Stimulated activated CD4-positive, alpha-beta T cell treated with anti-CD3 and anti-CD28 coated beads, Interleukin-1b, Interleukin-23, amount 100 ng/mL, for 4 hours (primary cell): ENCODE results near the gene CACFD1.

Source experiments
- DNase-seq, 2 donors: peaks; one replicate each; pipeline ENCODE4 v3.0.0-alpha.2; 2020; ENCODE audit warnings: low read depth in 2 of 2

CACFD1 gene

DNA sequence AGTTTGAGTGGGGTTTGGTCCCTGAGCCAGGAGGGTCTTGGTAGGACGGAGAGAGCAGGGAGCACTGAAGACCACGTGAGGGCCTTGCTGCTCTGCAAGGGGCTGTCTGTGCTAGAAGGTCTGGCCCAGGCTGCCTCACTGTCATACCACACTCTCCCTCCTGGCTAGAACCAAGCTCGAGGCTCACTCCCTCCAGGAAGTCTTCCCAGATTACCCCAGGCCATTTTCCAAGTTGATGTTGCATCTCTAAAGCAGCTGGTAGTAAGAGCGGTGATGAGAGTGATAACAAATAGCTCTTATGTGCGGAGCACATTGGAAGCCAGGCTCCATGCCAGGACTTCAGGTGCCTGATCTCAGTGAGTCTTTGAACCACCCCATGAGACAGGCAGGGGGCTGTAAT lies 58.4 kb downstream of the CACFD1 start:
- DNase-seq = no peak

DNA sequence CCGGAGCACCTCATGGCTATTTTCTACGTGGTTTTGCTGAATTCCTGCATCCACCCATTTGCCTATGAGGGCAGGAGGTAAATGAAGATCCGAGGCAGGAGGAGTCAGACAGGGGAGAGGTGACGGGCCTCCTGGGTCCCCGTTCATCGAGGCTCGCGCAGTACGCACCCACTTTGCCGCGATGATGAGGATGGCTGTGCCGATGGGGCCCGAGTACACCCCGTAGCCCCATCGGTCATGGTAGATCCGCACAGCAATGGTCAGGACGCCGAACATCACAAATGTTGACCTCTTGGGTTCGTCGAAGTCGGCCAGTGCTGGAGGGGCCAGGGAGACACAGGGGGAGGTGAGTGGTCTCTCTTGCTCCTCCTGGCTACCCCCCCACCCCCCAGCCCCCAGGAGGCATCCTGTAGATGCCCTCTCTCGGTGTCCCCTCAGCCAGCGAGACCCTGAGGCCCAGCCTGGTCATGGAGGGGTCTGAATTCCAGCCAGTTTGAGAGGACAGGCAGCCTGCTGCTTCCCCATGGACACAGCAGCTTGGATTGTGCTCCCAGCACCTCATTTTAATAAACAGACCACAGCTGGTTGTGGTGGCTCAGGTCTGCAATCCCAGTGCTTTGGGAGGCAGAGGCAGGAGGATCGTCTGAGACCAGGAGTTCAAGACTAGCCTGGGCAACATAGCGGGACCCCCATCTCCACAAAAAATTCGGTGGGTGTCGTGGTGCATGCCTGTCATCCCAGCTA lies 59.1 kb downstream of the CACFD1 start:
- DNase-seq = no peak

DNA sequence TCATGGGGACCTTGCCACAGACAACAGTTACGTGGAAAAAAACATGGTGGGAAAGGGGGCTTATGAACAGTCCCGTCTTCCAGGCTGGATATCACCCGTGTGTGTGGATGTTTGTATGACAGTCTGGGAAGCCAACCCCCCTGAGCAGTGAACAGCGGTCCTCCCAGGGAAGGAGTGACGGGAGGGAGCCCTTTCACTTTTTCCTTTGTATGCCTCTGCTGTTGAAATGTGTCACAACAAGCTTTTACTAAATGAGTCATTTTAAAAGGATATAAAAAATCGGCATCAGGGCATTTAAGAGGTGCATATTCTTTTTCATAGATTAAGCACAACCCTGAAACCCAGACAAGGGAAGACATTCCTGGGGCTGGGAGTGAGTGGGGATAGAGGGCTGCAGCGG lies 59.9 kb downstream of the CACFD1 start:
- DNase-seq = no peak

DNA sequence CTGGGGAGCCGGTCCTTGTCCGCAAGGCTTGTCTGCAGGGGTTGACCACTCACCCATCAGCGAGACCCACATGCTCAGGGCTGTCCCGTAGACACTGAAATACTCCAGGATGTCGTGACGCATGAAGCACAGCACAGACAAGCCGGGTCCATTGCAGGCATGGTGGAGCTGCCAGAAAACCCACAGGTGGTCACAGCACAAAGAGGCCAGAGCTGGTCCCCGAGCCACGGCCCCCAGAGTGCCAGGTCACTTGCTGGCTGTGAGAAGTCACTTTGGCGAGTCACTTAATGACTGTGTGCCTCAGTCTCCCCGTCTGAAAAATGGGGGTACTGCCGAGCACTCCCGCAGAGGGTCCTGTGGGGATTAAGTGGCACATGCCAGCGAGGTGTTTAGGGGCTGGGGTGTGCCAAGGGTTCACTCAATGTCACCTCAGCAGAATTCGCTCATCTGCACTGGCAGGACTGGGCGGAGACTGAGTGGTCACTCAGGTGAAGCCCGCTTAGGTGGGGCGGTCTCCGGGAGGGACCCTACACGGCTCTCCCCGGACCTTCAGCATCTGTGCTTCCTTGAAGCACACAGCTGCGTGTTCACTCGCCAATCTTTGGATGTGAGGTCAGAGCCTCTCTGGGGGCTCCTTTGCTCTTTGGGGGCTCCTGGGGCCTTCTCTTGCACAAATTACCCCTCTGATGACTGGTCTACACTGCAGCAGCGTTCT lies 60.5 kb downstream of the CACFD1 start:
- DNase-seq = no peak
